NCI-H2196 (cell line): ENCODE measurements around the gene FCAMR.
"Not testable (repeated sequence)": the region's sequence is repeated elsewhere in the genome, so short reads cannot be mapped to it uniquely, and the experiment has no call there.

ENCODE experiments used
- DNase-seq: peaks from one replicate; lab custom pipeline; 2025; ENCODE audit not compliant: unreplicated experiment; lab: John Stamatoyannopoulos, UW

The FCAMR gene

GRCh38 chr1:206935491-206936067 lies 34.7 kb downstream of the FCAMR start:
- no peak for DNase-seq

GRCh38 chr1:206933333-206933945 lies 36.8 kb downstream of the FCAMR start:
- DNase-seq: peak; percentile 27

GRCh38 chr1:206932177-206932576 lies 38.1 kb downstream of the FCAMR start:
- DNase-seq: no peak

- no peak for DNase-seq
Observed at GRCh38 chr1:206931709-206932108, 38.6 kb downstream of the FCAMR start.

- no peak for DNase-seq
Observed at GRCh38 chr1:206930210-206930798, 40.0 kb downstream of the FCAMR start.

- DNase-seq: no peak
Observed at GRCh38 chr1:206929524-206929923, 40.7 kb downstream of the FCAMR start.

GRCh38 chr1:206926286-206926685 lies 44.0 kb downstream of the FCAMR start:
- DNase-seq: no peak

GRCh38 chr1:206925106-206925736 lies 45.0 kb downstream of the FCAMR start:
- DNase-seq: no peak

GRCh38 chr1:206924592-206925105 lies 45.6 kb downstream of the FCAMR start:
- DNase-seq: no peak

GRCh38 chr1:206923961-206924557 lies 46.2 kb downstream of the FCAMR start:
- not testable (repeated sequence) for DNase-seq

- DNase-seq: no peak
Observed at GRCh38 chr1:206923009-206923960, 47.0 kb downstream of the FCAMR start.

GRCh38 chr1:206922524-206922923 lies 47.7 kb downstream of the FCAMR start:
- DNase-seq: no peak

GRCh38 chr1:206921772-206922265 lies 48.4 kb downstream of the FCAMR start, which contains the start of gene FCMR:
TSS of gene FCMR (minus strand) at chr1:206921941. CDS start at chr1:206921854, 87 bp downstream.
- no peak for DNase-seq

- DNase-seq: no peak
Observed at GRCh38 chr1:206918076-206918475, 52.2 kb downstream of the FCAMR start.

GRCh38 chr1:206916000-206916709 lies 54.1 kb downstream of the FCAMR start:
- no peak for DNase-seq

- DNase-seq: no peak
Observed at GRCh38 chr1:206915030-206915735, 55.1 kb downstream of the FCAMR start.

GRCh38 chr1:206913766-206914537 lies 56.3 kb downstream of the FCAMR start:
- no peak for DNase-seq

GRCh38 chr1:206912445-206913095 lies 57.7 kb downstream of the FCAMR start:
- peak; percentile 89 for DNase-seq
